ENCODE results near the gene ST14. TPM values are rescaled to one million over a fixed set of nuclear protein-coding genes. Genes with fewer than 3 reads are reported as not detected.

The ST14 gene
- total and polyA plus RNA-seq, 12 donors: 0.30 to 5.7 (median 0.67) TPM

- intact Hi-C loops (cut with DNase I): no loop called here
- H3K27ac ChIP-seq: no peak overlapping the region
- no peaks in the 10 kb centered on the region for H3K36me3 ChIP-seq
- WGBS, 2 donors: 82 to 85% methylated on average over 12 to 14 of the region's 14 CpGs
- H3K4me1 ChIP-seq: peaks cover 0 to 64% (median 12%) of the 10 kb centered on the region in 9 donors
- ATAC-seq: no peak
- TF ChIP-seq, protein P1, sequence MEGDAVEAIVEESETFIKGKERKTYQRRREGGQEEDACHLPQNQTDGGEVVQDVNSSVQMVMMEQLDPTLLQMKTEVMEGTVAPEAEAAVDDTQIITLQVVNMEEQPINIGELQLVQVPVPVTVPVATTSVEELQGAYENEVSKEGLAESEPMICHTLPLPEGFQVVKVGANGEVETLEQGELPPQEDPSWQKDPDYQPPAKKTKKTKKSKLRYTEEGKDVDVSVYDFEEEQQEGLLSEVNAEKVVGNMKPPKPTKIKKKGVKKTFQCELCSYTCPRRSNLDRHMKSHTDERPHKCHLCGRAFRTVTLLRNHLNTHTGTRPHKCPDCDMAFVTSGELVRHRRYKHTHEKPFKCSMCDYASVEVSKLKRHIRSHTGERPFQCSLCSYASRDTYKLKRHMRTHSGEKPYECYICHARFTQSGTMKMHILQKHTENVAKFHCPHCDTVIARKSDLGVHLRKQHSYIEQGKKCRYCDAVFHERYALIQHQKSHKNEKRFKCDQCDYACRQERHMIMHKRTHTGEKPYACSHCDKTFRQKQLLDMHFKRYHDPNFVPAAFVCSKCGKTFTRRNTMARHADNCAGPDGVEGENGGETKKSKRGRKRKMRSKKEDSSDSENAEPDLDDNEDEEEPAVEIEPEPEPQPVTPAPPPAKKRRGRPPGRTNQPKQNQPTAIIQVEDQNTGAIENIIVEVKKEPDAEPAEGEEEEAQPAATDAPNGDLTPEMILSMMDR (IDR thresholded peaks at IDR 0.05): no peak
- DNase-seq: no peak
- peaks cover 12 to 56% (median 37%) of the 10 kb centered on the region in 7 donors for H3K27me3 ChIP-seq
- H3K9me3 ChIP-seq: no peaks in the 10 kb centered on the region
- peak overlapping the region in 2 of 10 donors; percentile 28 to 55 for H3K4me3 ChIP-seq
These were observed 443 bp upstream of the ST14 start for GRCh38 chr11:130159139-130159538.

DNA sequence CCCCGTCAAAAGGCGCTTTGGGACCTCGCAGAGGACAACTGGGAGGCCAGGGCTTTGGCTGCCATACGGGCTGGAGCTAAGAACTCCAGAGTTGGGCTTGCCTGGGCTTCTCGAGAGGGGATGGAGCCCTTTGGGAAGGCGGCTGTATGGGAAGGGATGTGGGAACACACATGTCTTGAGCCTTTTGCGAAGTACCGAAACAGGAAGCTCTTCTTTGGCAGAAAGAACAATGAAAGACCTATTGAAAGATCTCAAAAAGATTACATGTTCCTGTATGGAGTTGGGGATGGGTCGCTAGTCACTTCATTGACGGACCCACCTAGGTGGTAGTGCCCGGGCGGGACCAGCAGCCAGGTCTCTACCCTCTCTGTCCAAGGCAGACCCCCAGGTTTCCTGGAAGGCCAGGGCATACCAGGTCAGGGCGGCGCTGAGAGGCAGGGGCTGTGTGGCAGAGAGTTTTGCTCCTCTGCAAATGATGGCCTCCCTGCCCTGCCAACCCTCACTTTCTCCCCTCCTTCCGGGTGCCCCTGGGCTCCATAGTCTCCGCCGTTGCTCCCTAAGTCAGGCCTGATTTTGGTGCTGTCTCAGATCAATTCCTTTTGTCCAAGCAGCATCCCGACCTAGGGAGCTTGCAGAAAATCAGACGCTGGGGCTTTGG, 1.0 kb downstream of the ST14 start:
- H3K4me3 ChIP-seq: peak overlapping the region in 9 of 10 donors; percentile 22 to 55 (median 38)
- WGBS, 2 donors: 63 to 64% methylated on average over 19 of the region's 19 CpGs
- H3K9me3 ChIP-seq: no peaks in the 10 kb centered on the region
- TF ChIP-seq, protein P1 (IDR thresholded peaks at IDR 0.05): no peak
- intact Hi-C loops (cut with DNase I): no loop called here
- peaks cover 12 to 60% (median 37%) of the 10 kb centered on the region in 7 donors for H3K27me3 ChIP-seq
- H3K4me1 ChIP-seq: peaks cover 0 to 61% (median 12%) of the 10 kb centered on the region in 9 donors
- ATAC-seq (peak in 1 of 8 donors; percentile 33), DNase-seq (no peak)
- H3K27ac ChIP-seq: peak overlapping the region in 1 of 10 donors; percentile 75
- no peaks in the 10 kb centered on the region for H3K36me3 ChIP-seq

DNA sequence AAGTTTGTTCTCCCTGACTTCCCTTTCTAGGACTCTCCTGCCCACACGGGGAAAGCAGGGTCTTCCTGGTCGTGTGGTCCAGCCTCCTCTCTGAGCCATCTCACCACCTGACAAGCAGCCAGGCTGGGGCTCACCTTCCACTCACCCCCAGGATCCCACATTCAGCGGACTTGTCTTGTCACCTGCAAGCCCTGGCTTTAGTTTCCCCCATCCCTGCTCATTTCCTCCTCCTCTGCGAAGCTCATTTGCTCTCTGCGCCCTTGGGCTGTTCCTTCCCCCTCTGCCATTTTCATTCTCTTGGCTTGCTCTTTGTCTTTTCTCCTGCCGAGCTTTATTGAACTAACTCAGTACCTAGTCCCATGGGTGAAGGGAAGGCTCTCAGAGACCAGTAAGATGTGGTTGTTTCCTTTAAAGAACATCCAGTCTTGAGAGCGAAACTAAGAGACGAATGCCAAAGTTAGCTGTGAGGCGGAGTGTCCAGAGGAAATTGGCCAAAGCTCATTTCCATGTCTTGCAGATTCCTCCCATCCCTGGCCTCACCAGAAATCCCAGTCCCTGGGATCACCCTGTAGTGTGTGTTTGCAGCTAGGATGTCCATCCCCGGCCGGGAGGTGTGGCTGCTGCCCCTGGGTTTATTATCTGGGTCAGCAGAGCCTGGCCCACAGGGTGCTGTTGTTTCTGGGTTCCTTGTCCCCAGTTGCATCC, 2.0 kb downstream of the ST14 start:
- Histone ChIP-seq H3K27me3 (peaks cover 12 to 59% (median 37%) of the 10 kb centered on the region in 7 donors), H3K27ac (no peak overlapping the region), H3K9me3 (no peaks in the 10 kb centered on the region), H3K4me3 (peak overlapping the region in 2 of 10 donors; percentile 1 to 55), H3K36me3 (no peaks in the 10 kb centered on the region), H3K4me1 (peaks cover 0 to 67% (median 12%) of the 10 kb centered on the region in 9 donors)
- no peak for DNase-seq
- WGBS, 2 donors: 57 to 65% methylated on average over 11 of the region's 11 CpGs
- TF ChIP-seq, protein P1 (IDR thresholded peaks at IDR 0.05): no peak
- intact Hi-C loops (cut with DNase I): no loop called here
- ATAC-seq: no peak

DNA sequence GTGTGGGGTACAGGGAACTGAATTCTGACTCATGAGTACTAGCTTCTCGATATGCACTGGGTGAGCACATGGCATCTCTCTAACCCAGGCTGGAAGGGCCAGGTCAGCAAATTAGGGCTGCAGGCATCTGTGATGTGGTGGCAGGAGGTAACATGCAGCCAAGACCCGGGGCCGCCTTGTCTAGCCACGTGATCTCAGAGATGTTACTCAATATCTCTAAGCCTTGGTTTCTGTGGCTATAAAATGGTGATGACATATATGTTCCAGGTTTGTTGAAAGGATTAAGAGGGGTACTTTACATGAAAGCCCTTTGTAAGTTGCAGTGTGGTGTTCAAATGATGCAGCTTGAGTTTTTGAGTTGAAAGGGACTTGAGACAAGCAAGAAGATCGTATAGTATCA, 3.2 kb downstream of the ST14 start:
- no peak for DNase-seq
- H3K27me3 ChIP-seq: peaks cover 12 to 56% (median 37%) of the 10 kb centered on the region in 7 donors
- peak in 1 of 8 donors; percentile 30 for ATAC-seq
- WGBS, 2 donors: 49 to 69% methylated on average over 5 of the region's 5 CpGs
- intact Hi-C loops (cut with DNase I): no loop called here
- peaks cover 0 to 65% (median 12%) of the 10 kb centered on the region in 9 donors for H3K4me1 ChIP-seq
- TF ChIP-seq, protein P1 (IDR thresholded peaks at IDR 0.05): no peak
- no peaks in the 10 kb centered on the region for H3K9me3 ChIP-seq
- H3K36me3 ChIP-seq: no peaks in the 10 kb centered on the region
- no peak overlapping the region for H3K27ac ChIP-seq
- no peak overlapping the region for H3K4me3 ChIP-seq

All from heart right ventricle (tissue), 16 donors.